Activated CD4-positive, alpha-beta T cell treated with anti-CD3 and anti-CD28 coated beads for 36 hours (primary cell): ENCODE data around the gene RTBDN. TPM values are rescaled to one million over a fixed set of nuclear protein-coding genes. Genes with fewer than 3 reads are reported as not detected.

Source experiments
- ATAC-seq: fragments of 200-7000 bp; cut with Tn5 transposase; one replicate; pipeline ENCODE4 v1.10.0; 2021; ENCODE audit warnings: mild to moderate bottlenecking, moderate library complexity
- CTCF ChIA-PET: fragments of 350-600 bp; sonication (Branson Sonifier 250); formaldehyde crosslinking; loops from one replicate; lab custom pipeline; 2021; ENCODE audit warnings: antibody characterized with exemption; lab: Charles Lee
- POLR2A ChIA-PET: fragments of 350-600 bp; sonication (Branson Sonifier 250); formaldehyde crosslinking; loops from one replicate; lab custom pipeline; 2021; ENCODE audit warnings: antibody characterized with exemption, inconsistent platforms; lab: Charles Lee
- DNase-seq: peaks from one replicate; pipeline ENCODE4 v3.0.0-alpha.2; 2020
- H3K27ac Mint-ChIP-seq: one replicate; pipeline ENCODE4 v1.8.0; 2021; ENCODE audit warnings: mixed read lengths
- H3K27me3 Mint-ChIP-seq: one replicate; pipeline ENCODE4 v1.8.0; 2021; ENCODE audit warnings: mixed read lengths
- H3K36me3 Mint-ChIP-seq: one replicate; pipeline ENCODE4 v1.8.0; 2021; ENCODE audit warnings: low read depth, mixed read lengths
- H3K4me1 Mint-ChIP-seq: one replicate; pipeline ENCODE4 v1.8.0; 2021; ENCODE audit warnings: mixed read lengths
- H3K4me3 Mint-ChIP-seq: one replicate; pipeline ENCODE4 v1.8.0; 2021; ENCODE audit warnings: mild to moderate bottlenecking, moderate library complexity, mixed read lengths
- H3K9me3 Mint-ChIP-seq: one replicate; pipeline ENCODE4 v1.8.0; 2021; ENCODE audit warnings: low read depth, mixed read lengths
- intact Hi-C, 2 experiments: fragments of 100-400 bp; cut with DNase I in 1 of 2; cut with micrococcal nuclease in 1 of 2; formaldehyde crosslinking; loops; one replicate each; pipeline versions ENCODE4 v1.14.2 to v1.15.1; 2022 to 2024; cut with DNase I, micrococcal nuclease
- total RNA-seq, 2 experiments: library from RNA; stranded (reverse); gene quantifications; one replicate each; pipeline ENCODE4 v1.2.3, GENCODE V29; 2021

RTBDN gene
- total RNA-seq, 2 experiments from 2014 or later, result not detected

GRCh38 chr19:12868540-12869112, 34.2 kb upstream of the RTBDN start:
- peaks cover 4% of the 10 kb centered on the region for H3K27me3 Mint-ChIP-seq
- H3K4me1 Mint-ChIP-seq, result peaks cover 7% of the 10 kb centered on the region
- POLR2A ChIA-PET, result no interaction called here
- intact Hi-C loops, result no loop called here
- H3K4me3 Mint-ChIP-seq, result no peak overlapping the region
- peak; percentile 11 for ATAC-seq
- no peak overlapping the region for H3K27ac Mint-ChIP-seq
- no peaks in the 10 kb centered on the region for H3K9me3 Mint-ChIP-seq
- H3K36me3 Mint-ChIP-seq, result peaks cover 16% of the 10 kb centered on the region
- CTCF ChIA-PET, result no interaction called here
- peak; percentile 45 for DNase-seq

- H3K4me3 Mint-ChIP-seq, result peak overlapping the region; percentile 54
- H3K36me3 Mint-ChIP-seq, result peaks cover 5% of the 10 kb centered on the region
- H3K9me3 Mint-ChIP-seq, result no peaks in the 10 kb centered on the region
- H3K4me1 Mint-ChIP-seq, result peaks cover 7% of the 10 kb centered on the region
- no peak overlapping the region for H3K27ac Mint-ChIP-seq
- peaks cover 4% of the 10 kb centered on the region for H3K27me3 Mint-ChIP-seq
- ChIA-PET CTCF (interaction anchor here (1.0 to 1.5 kb wide), 2 partner anchors 17 to 107 kb away, joined by 3 to 8 read pairs; no protein-coding TSS in a partner anchor), POLR2A (no interaction called here)
- intact Hi-C loops, result no loop called here
- DNase-seq (peak; percentile 86), ATAC-seq (peak; percentile 79)
Measured at GRCh38 chr19:12867120-12868099, 33.0 kb upstream of the RTBDN start.

DNA sequence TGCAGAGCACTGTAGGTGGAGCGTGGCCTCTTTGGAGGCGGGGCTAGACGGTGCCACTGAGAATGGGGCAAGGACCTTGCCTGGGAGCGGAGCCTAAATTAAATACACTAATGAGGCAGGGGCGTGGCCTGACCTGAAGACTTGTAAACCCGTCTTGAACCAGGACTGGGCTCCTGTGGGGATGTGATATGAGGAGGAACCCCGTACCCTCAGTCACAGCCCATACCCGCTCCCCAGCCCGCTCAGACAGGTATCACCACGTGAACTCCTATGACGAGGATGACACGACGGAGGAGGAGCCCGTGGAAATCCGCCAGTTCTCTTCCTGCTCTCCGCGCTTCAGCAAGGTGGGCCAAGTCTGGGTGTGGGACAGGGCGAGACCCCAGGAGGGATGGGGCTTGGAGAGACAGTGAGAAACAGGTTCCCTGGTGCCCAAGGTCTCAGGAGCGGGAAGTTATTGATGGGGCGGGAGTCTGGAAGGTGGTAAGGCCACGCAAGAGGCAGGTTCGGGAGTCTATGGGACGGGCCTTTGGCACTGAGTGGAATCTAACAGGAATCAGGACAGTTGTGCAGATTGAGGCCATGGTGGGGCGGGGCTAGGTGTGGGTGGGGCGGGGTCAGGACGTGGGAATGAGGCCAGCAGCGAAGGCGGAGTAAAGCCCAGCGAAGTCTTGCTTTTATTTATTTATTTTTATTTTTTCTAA, 32.2 kb upstream of the RTBDN start:
- Mint-ChIP-seq H3K4me1 (peaks cover 7% of the 10 kb centered on the region), H3K9me3 (no peaks in the 10 kb centered on the region), H3K27ac (no peak overlapping the region), H3K27me3 (peaks cover 4% of the 10 kb centered on the region), H3K36me3 (no peaks in the 10 kb centered on the region), H3K4me3 (no peak overlapping the region)
- POLR2A ChIA-PET, result no interaction called here
- CTCF ChIA-PET, result interaction anchor here (1.0 to 1.5 kb wide), 2 partner anchors 18 to 107 kb away, joined by 3 to 8 read pairs; no protein-coding TSS in a partner anchor
- DNase-seq (no peak), ATAC-seq (no peak)
- intact Hi-C loops, result no loop called here

GRCh38 chr19:12865746-12866415, 31.5 kb upstream of the RTBDN start:
- CTCF ChIA-PET, result no interaction called here
- H3K9me3 Mint-ChIP-seq, result no peaks in the 10 kb centered on the region
- intact Hi-C loops, result no loop called here

DNA sequence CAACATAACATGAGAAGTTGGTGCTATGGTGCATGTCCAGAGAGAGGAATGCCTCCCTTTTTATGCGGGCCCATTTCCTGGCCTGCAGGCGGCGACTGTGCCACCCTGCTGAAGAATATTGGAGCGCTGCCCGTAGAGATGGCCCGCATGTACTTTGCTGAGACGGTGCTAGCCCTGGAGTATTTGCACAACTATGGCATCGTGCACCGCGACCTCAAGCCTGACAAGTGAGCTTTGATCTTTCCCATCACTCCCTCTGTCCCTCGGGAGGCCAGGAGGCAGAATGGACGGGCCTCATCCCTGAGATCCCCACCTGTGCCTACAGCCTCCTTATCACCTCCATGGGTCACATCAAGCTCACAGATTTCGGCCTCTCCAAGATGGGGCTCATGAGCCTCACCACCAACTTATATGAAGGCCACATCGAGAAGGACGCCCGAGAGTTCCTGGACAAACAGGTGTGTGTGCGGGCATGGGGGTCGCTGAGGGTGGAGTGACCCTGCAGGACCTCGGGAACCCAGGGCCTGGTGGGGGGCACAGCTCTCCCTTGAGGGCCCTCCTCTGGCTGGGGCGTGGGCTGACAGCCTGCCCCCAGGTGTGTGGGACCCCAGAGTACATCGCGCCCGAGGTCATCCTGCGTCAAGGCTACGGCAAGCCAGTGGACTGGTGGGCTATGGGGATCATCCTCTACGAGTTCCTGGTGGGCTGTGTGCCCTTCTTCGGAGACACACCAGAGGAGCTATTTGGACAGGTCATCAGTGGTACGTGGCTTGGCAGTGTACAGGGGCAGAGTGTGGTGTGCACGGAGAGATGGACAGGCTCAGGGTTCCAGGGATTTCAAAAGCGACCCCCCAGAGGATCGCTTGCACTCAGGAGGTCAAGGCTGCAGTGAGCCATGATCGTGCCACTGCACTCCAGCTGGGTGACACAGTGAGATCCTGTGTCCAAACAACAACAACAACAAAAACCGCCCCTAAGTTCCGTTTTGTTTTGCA, 30.6 kb upstream of the RTBDN start:
- POLR2A ChIA-PET, result no interaction called here
- peaks cover 7% of the 10 kb centered on the region for H3K4me1 Mint-ChIP-seq
- intact Hi-C loops, result no loop called here
- CTCF ChIA-PET, result interaction anchor here (0.6 to 1.8 kb wide), 7 partner anchors 7 to 255 kb away, joined by 3 to 4 read pairs (median 3); partner anchors contain the start of genes ZNF490 and ZNF791
- no peaks in the 10 kb centered on the region for H3K36me3 Mint-ChIP-seq
- DNase-seq, result no peak
- no peak for ATAC-seq
- peaks cover 4% of the 10 kb centered on the region for H3K27me3 Mint-ChIP-seq
- no peak overlapping the region for H3K4me3 Mint-ChIP-seq
- no peaks in the 10 kb centered on the region for H3K9me3 Mint-ChIP-seq
- H3K27ac Mint-ChIP-seq, result no peak overlapping the region

More at GRCh38 chr19:12865746-12866415, 31.5 kb upstream of the RTBDN start:
- H3K27me3 Mint-ChIP-seq, result peaks cover 4% of the 10 kb centered on the region
- no peaks in the 10 kb centered on the region for H3K36me3 Mint-ChIP-seq
- DNase-seq (no peak), ATAC-seq (no peak)
- H3K4me1 Mint-ChIP-seq, result peaks cover 7% of the 10 kb centered on the region
- POLR2A ChIA-PET, result no interaction called here
- H3K4me3 Mint-ChIP-seq, result no peak overlapping the region
- H3K27ac Mint-ChIP-seq, result no peak overlapping the region

GRCh38 chr19:12864143-12864542, 29.8 kb upstream of the RTBDN start:
- POLR2A ChIA-PET, result no interaction called here

DNA sequence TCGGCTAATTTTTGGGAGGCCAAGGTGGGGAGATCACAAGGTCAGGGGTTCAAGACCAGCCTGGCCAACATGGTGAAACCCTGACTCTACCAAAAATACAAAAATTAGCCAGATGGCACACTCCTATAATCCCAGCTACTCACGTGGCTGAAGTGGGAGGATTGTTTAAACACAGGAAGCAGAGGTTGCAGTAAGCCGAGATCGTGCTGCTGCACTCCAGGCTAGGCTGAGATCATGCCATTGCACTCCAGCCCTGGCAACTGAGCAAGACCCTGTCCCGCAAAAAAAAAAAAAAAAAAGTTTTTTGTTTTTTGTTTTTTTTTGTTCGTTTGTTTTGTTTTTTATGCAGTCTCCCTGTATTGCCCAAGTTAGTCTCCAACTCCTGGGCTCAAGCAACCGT, 25.2 kb upstream of the RTBDN start:
- ChIA-PET CTCF (interaction anchor here (0.6 to 1.8 kb wide), 2 partner anchors 12 to 296 kb away, joined by 3 to 7 read pairs; no protein-coding TSS in a partner anchor), POLR2A (no interaction called here)
- Mint-ChIP-seq H3K27me3 (no peaks in the 10 kb centered on the region), H3K9me3 (no peaks in the 10 kb centered on the region), H3K36me3 (no peaks in the 10 kb centered on the region), H3K4me1 (no peaks in the 10 kb centered on the region), H3K27ac (no peak overlapping the region), H3K4me3 (no peak overlapping the region)
- intact Hi-C loops, result loop anchor here in 1 of 2 experiments (5.0 kb wide), 1 partner anchor 37 kb away; no protein-coding TSS in a partner anchor
- ATAC-seq (no peak), DNase-seq (no peak)

More at GRCh38 chr19:12864143-12864542, 29.8 kb upstream of the RTBDN start:
- H3K4me3 Mint-ChIP-seq, result no peak overlapping the region
- ATAC-seq (no peak), DNase-seq (no peak)
- H3K9me3 Mint-ChIP-seq, result no peaks in the 10 kb centered on the region
- H3K27me3 Mint-ChIP-seq, result peaks cover 4% of the 10 kb centered on the region
- no peaks in the 10 kb centered on the region for H3K36me3 Mint-ChIP-seq
- intact Hi-C loops, result no loop called here
- H3K27ac Mint-ChIP-seq, result no peak overlapping the region
- H3K4me1 Mint-ChIP-seq, result peaks cover 7% of the 10 kb centered on the region
- CTCF ChIA-PET, result interaction anchor here (0.5 to 1.8 kb wide), 10 partner anchors 8 to 1980 kb away, joined by 3 to 6 read pairs (median 4); partner anchors contain the start of genes ZNF490 and ZNF791

- Mint-ChIP-seq H3K4me1 (no peaks in the 10 kb centered on the region), H3K9me3 (no peaks in the 10 kb centered on the region), H3K36me3 (no peaks in the 10 kb centered on the region), H3K4me3 (no peak overlapping the region), H3K27ac (no peak overlapping the region), H3K27me3 (no peaks in the 10 kb centered on the region)
- ATAC-seq (no peak), DNase-seq (no peak)
- intact Hi-C loops, result loop anchor here in 1 of 2 experiments (5.0 kb wide), 1 partner anchor 36 kb away; no protein-coding TSS in a partner anchor
- ChIA-PET CTCF (interaction anchor here (0.7 kb wide), 1 partner anchor 92 kb away, joined by 3 read pairs; no protein-coding TSS in a partner anchor), POLR2A (no interaction called here)
Measured at GRCh38 chr19:12858041-12858928, 23.9 kb upstream of the RTBDN start.

GRCh38 chr19:12856653-12857052, 22.3 kb upstream of the RTBDN start:
- ATAC-seq, result no peak
- Mint-ChIP-seq H3K36me3 (no peaks in the 10 kb centered on the region), H3K27me3 (no peaks in the 10 kb centered on the region), H3K4me3 (no peak overlapping the region), H3K27ac (no peak overlapping the region), H3K4me1 (no peaks in the 10 kb centered on the region), H3K9me3 (no peaks in the 10 kb centered on the region)
- intact Hi-C loops, result loop anchor here in 1 of 2 experiments (5.0 kb wide), 1 partner anchor 34 kb away; no protein-coding TSS in a partner anchor
- CTCF ChIA-PET, result no interaction called here
- POLR2A ChIA-PET, result no interaction called here
- DNase-seq, result no peak
